ENCODE measurements around the gene PSMB3. TPM values are rescaled to one million over a fixed set of nuclear protein-coding genes. Genes with fewer than 3 reads are reported as not detected.
A peak's percentile ranks its signal among the peaks of the same experiment; 100 is the strongest.
"Not testable (repeated sequence)": the region's sequence is repeated elsewhere in the genome, so short reads cannot be mapped to it uniquely, and the experiment has no call there.

The PSMB3 gene
- total RNA-seq, 3 donors from 2014 or later (not counting 1 experiment from before 2014, with no cell fraction given): 102 to 129 (median 118) TPM

GRCh38 chr17:38789185-38789584, 36.6 kb downstream of the PSMB3 start:
- H3K27me3 ChIP-seq (ENCODE audit: control insufficient read depth, insufficient read depth, low read length): no peaks in the 10 kb centered on the region
- TF ChIP-seq CTCF (IDR thresholded peaks at IDR 0.05): no peak
- Mint-ChIP-seq H3K9me3 (no peaks in the 10 kb centered on the region), H3K27ac (no peak overlapping the region), H3K4me3 (no peak overlapping the region), H3K27me3 (ENCODE audit: low read depth in 2 of 2) (no peaks in the 10 kb centered on the region), H3K4me1 (peaks cover 6 to 15% of the 10 kb centered on the region in 2 donors), H3K36me3 (no peaks in the 10 kb centered on the region)
- H3K4me3 ChIP-seq (ENCODE audit: low read length): no peak overlapping the region
- no peak overlapping the region for H3K27ac ChIP-seq (ENCODE audit: low read length)
- intact Hi-C loops (cut with micrococcal nuclease): no loop called here
- no peak for ATAC-seq
- no peak for DNase-seq
- peaks cover 18% of the 10 kb centered on the region for H3K36me3 ChIP-seq (ENCODE audit: control insufficient read depth, insufficient read depth, low read length)
- H3K4me1 ChIP-seq (ENCODE audit: control insufficient read depth, insufficient read depth, low read length): no peaks in the 10 kb centered on the region
- WGBS (ENCODE audit: insufficient coverage): 38% methylated on average over 1 of the region's 1 CpG
- H3K9me3 ChIP-seq (ENCODE audit: control insufficient read depth, insufficient read depth, low read length): no peaks in the 10 kb centered on the region

- H3K4me1 ChIP-seq (ENCODE audit: control insufficient read depth, insufficient read depth, low read length); H3K9me3 Mint-ChIP-seq; H3K36me3 Mint-ChIP-seq; H3K9me3 ChIP-seq (ENCODE audit: control insufficient read depth, insufficient read depth, low read length); DNase-seq; H3K4me3 Mint-ChIP-seq; H3K27ac Mint-ChIP-seq; H3K27ac ChIP-seq (ENCODE audit: low read length); ATAC-seq; H3K27me3 ChIP-seq (ENCODE audit: control insufficient read depth, insufficient read depth, low read length); intact Hi-C loops (cut with micrococcal nuclease); H3K27me3 Mint-ChIP-seq (ENCODE audit: low read depth in 2 of 2); H3K4me3 ChIP-seq (ENCODE audit: low read length): not testable (repeated sequence)
- WGBS (ENCODE audit: insufficient coverage): 92% methylated on average over 13 of the region's 13 CpGs
- peaks cover 14% of the 10 kb centered on the region for H3K36me3 ChIP-seq (ENCODE audit: control insufficient read depth, insufficient read depth, low read length)
- peaks cover 9 to 18% of the 10 kb centered on the region in 2 donors for H3K4me1 Mint-ChIP-seq
Observed at GRCh38 chr17:38790148-38790707, 37.7 kb downstream of the PSMB3 start.

GRCh38 chr17:38791162-38791561, 38.6 kb downstream of the PSMB3 start:
- no peak for ATAC-seq
- 90% methylated on average over 5 of the region's 5 CpGs for WGBS (ENCODE audit: insufficient coverage)
- H3K27ac Mint-ChIP-seq: no peak overlapping the region

GRCh38 chr17:38794221-38794620, 41.7 kb downstream of the PSMB3 start:
- Mint-ChIP-seq H3K27ac (no peak overlapping the region), H3K9me3 (no peaks in the 10 kb centered on the region), H3K4me1 (peaks cover 29 to 45% of the 10 kb centered on the region in 2 donors), H3K4me3 (peak overlapping the region; percentile 47), H3K27me3 (ENCODE audit: low read depth in 2 of 2) (no peaks in the 10 kb centered on the region), H3K36me3 (no peaks in the 10 kb centered on the region)
- Histone ChIP-seq H3K36me3 (ENCODE audit: control insufficient read depth, insufficient read depth, low read length) (no peaks in the 10 kb centered on the region), H3K4me1 (ENCODE audit: control insufficient read depth, insufficient read depth, low read length) (peaks cover 19% of the 10 kb centered on the region), H3K4me3 (ENCODE audit: low read length) (no peak overlapping the region), H3K27me3 (ENCODE audit: control insufficient read depth, insufficient read depth, low read length) (no peaks in the 10 kb centered on the region), H3K27ac (ENCODE audit: low read length) (no peak overlapping the region), H3K9me3 (ENCODE audit: control insufficient read depth, insufficient read depth, low read length) (no peaks in the 10 kb centered on the region)
- ATAC-seq: no peak
- intact Hi-C loops (cut with micrococcal nuclease): no loop called here
- TF ChIP-seq CTCF (IDR thresholded peaks at IDR 0.05): no peak
- WGBS (ENCODE audit: insufficient coverage): 94% methylated on average over 4 of the region's 5 CpGs
- DNase-seq: no peak

More at GRCh38 chr17:38791162-38791561, 38.6 kb downstream of the PSMB3 start:
- intact Hi-C loops (cut with micrococcal nuclease): no loop called here
- TF ChIP-seq CTCF (IDR thresholded peaks at IDR 0.05): no peak
- Mint-ChIP-seq H3K4me3 (no peak overlapping the region), H3K9me3 (no peaks in the 10 kb centered on the region), H3K27me3 (ENCODE audit: low read depth in 2 of 2) (no peaks in the 10 kb centered on the region), H3K4me1 (peaks cover 9 to 18% of the 10 kb centered on the region in 2 donors), H3K36me3 (no peaks in the 10 kb centered on the region)
- H3K9me3 ChIP-seq (ENCODE audit: control insufficient read depth, insufficient read depth, low read length): no peaks in the 10 kb centered on the region
- H3K36me3 ChIP-seq (ENCODE audit: control insufficient read depth, insufficient read depth, low read length): peaks cover 7% of the 10 kb centered on the region
- H3K27ac ChIP-seq (ENCODE audit: low read length): no peak overlapping the region
- no peaks in the 10 kb centered on the region for H3K4me1 ChIP-seq (ENCODE audit: control insufficient read depth, insufficient read depth, low read length)
- no peaks in the 10 kb centered on the region for H3K27me3 ChIP-seq (ENCODE audit: control insufficient read depth, insufficient read depth, low read length)
- DNase-seq: no peak
- no peak overlapping the region for H3K4me3 ChIP-seq (ENCODE audit: low read length)

All from natural killer cell (primary cell).